Measurements from ENCODE around the gene ASPN. TPM values are rescaled to one million over a fixed set of nuclear protein-coding genes. Genes with fewer than 3 reads are reported as not detected.

Gene ASPN
- total and polyA plus RNA-seq, 2 of the 13 experiments (the other 11 are each of a cell fraction or from before 2014, with no cell fraction given): not detected

- WGBS (ENCODE audit: low lambda C conversion rate): 93% methylated on average over 3 of the region's 3 CpGs
- FAIRE-seq: no peak
- H3K27me3 ChIP-seq (ENCODE audit: control insufficient read depth in 1 of 2, insufficient read depth in 2 of 2, low read length in 2 of 2): no peaks in the 10 kb centered on the region
- H4K20me1 ChIP-seq (ENCODE audit: insufficient read depth, low read length): no peaks in the 10 kb centered on the region
- H3K27ac ChIP-seq (ENCODE audit: extremely low read length, insufficient read depth, low read length): no peak overlapping the region
- no peak for ATAC-seq
- H3K4me1 ChIP-seq (ENCODE audit: insufficient read depth, low read length): no peaks in the 10 kb centered on the region
- H3K79me2 ChIP-seq (ENCODE audit: insufficient read depth, low read length): no peaks in the 10 kb centered on the region
- in situ Hi-C loops (cut with HindIII; ENCODE audit: extremely low pct_ligation_motif_present, low pct_unique_long_range_greater_than_20kb) (no loop called here), intact Hi-C loops (cut with micrococcal nuclease; ENCODE audit: unreplicated experiment) (no loop called here)
- no peak overlapping the region for H3K4me2 ChIP-seq (ENCODE audit: low read depth, low read length)
- no peak for DNase-seq (ENCODE audit: low spot score)
- ChIA-PET CTCF (ENCODE audit: low intra/inter-chr PET ratio, low total read pairs) (no interaction called here), POLR2A (no interaction called here)
- H3K9me3 ChIP-seq (ENCODE audit: low read length): no peaks in the 10 kb centered on the region
- H3K36me3 ChIP-seq (replicated peaks in 1 of 2; ENCODE audit: control insufficient read depth in 1 of 2, insufficient read depth in 2 of 2, low read length in 2 of 2): no peaks in the 10 kb centered on the region
- BruUV-seq (replicated peaks): no TSS peak
- TF ChIP-seq CCAR2 (optimal IDR thresholded peaks at IDR 0.05; ENCODE audit: low read depth, low read length): no peak
- no peak for TF ChIP-seq ZNF451 (CRISPR knock-in tag; IDR thresholded peaks at IDR 0.05)
- no peak for TF ChIP-seq FOXP4 (CRISPR knock-in tag; IDR thresholded peaks at IDR 0.05)
- no peak overlapping the region for H3K4me3 ChIP-seq (replicated peaks in 1 of 3; ENCODE audit: insufficient read depth in 1 of 3, low read depth in 2 of 3, low read length in 3 of 3)
- H3K9ac ChIP-seq (ENCODE audit: insufficient read depth, low read depth, low read length): no peak overlapping the region
- H2AFZ ChIP-seq (ENCODE audit: low read length): no peak overlapping the region
These were observed 34.7 kb upstream of the ASPN start for GRCh38 chr9:92517046-92517445.

- POLR2A ChIA-PET: no interaction called here
- H4K20me1 ChIP-seq (ENCODE audit: insufficient read depth, low read length): no peaks in the 10 kb centered on the region
- TF ChIP-seq SPEN (CRISPR knock-in tag; IDR thresholded peaks at IDR 0.05; ENCODE audit: low read depth) (no peak), PAF1 (CRISPR knock-in tag; IDR thresholded peaks at IDR 0.05) (no peak), SP4 (CRISPR knock-in tag; IDR thresholded peaks at IDR 0.05) (no peak), REST (IDR thresholded peaks at IDR 0.05; ENCODE audit: borderline replicate concordance in 1 of 2, low read depth in 1 of 2, low read length in 2 of 2) (no peak), ZNF121 (CRISPR knock-in tag; IDR thresholded peaks at IDR 0.05) (no peak), ZGPAT (CRISPR knock-in tag; IDR thresholded peaks at IDR 0.05) (no peak), TBX2 (CRISPR knock-in tag; IDR thresholded peaks at IDR 0.05; ENCODE audit: borderline replicate concordance) (no peak)
- no peak for FAIRE-seq
- no peaks in the 10 kb centered on the region for H3K27me3 ChIP-seq (ENCODE audit: control insufficient read depth in 1 of 2, insufficient read depth in 2 of 2, low read length in 2 of 2)
- H3K9me3 ChIP-seq (ENCODE audit: low read length): no peaks in the 10 kb centered on the region
- in situ Hi-C loops (cut with HindIII; ENCODE audit: extremely low pct_ligation_motif_present, low pct_unique_long_range_greater_than_20kb) (no loop called here), intact Hi-C loops (cut with micrococcal nuclease; ENCODE audit: unreplicated experiment) (no loop called here)
- CTCF ChIA-PET (ENCODE audit: low intra/inter-chr PET ratio, low total read pairs): no interaction called here
- H3K36me3 ChIP-seq (replicated peaks in 1 of 2; ENCODE audit: control insufficient read depth in 1 of 2, insufficient read depth in 2 of 2, low read length in 2 of 2): no peaks in the 10 kb centered on the region
- WGBS (ENCODE audit: low lambda C conversion rate): 100% methylated on average over 1 of the region's 1 CpG
- no peak overlapping the region for H3K4me2 ChIP-seq (ENCODE audit: low read depth, low read length)
- no peak for ATAC-seq
- H3K4me1 ChIP-seq (ENCODE audit: insufficient read depth, low read length): no peaks in the 10 kb centered on the region
- no TSS peak for BruUV-seq (replicated peaks)
- DNase-seq (ENCODE audit: low spot score): no peak
- H3K27ac ChIP-seq (ENCODE audit: extremely low read length, insufficient read depth, low read length): no peak overlapping the region
- H3K79me2 ChIP-seq (ENCODE audit: insufficient read depth, low read length): no peaks in the 10 kb centered on the region
- H3K9ac ChIP-seq (ENCODE audit: insufficient read depth, low read depth, low read length): no peak overlapping the region
- H2AFZ ChIP-seq (ENCODE audit: low read length): no peak overlapping the region
- no peak overlapping the region for H3K4me3 ChIP-seq (replicated peaks in 1 of 3; ENCODE audit: insufficient read depth in 1 of 3, low read depth in 2 of 3, low read length in 3 of 3)
These were observed 34.2 kb upstream of the ASPN start for GRCh38 chr9:92516521-92516920.

Measured in HepG2 (cell line).